H1 (cell line): ENCODE data around the gene CLDN9. TPM values are rescaled to one million over a fixed set of nuclear protein-coding genes. Genes with fewer than 3 reads are reported as not detected.

Source experiments
- CTCF ChIA-PET: fragments of 300-600 bp; sonication (Branson Sonifier 250); formaldehyde crosslinking; loops from one replicate; lab custom pipeline; 2021; ENCODE audit not compliant: partially characterized antibody; lab: Charles Lee
- POLR2A ChIA-PET: fragments of 300-600 bp; sonication (Branson Sonifier 250); formaldehyde crosslinking; loops from one replicate; lab custom pipeline; 2021; ENCODE audit warnings: inconsistent platforms; ENCODE audit not compliant: partially characterized antibody; lab: Charles Lee
- DNase-seq, 2 experiments: peaks; one replicate each; pipeline versions ENCODE4 v3.0.0 to v3.0.0-alpha.2; 2010 to 2022; ENCODE audit warnings: low spot score in 2 of 2, low read depth in 1 of 2, mixed read lengths in 1 of 2
- FAIRE-seq: peaks from 2 replicates; lab custom pipeline; 2011; peaks lifted over from hg19 to GRCh38; lab: Jason Lieb, UNC
- H2AFZ ChIP-seq: 2 replicates; pipeline ENCODE4 v1.8.1; 2012; ENCODE audit warnings: low read length, inconsistent platforms
- H2AK5ac ChIP-seq: 2 replicates; pipeline ENCODE4 v1.6.1; 2013; ENCODE audit warnings: low read depth, low read length
- H2BK120ac ChIP-seq: replicated peaks from 2 replicates; pipeline ENCODE3; 2013; ENCODE audit warnings: low read depth, low read length, inconsistent platforms
- H2BK12ac ChIP-seq: 2 replicates; pipeline ENCODE4 v1.6.1; 2013; ENCODE audit warnings: low read depth, low read length
- H2BK15ac ChIP-seq: 2 replicates; pipeline ENCODE4 v1.6.1; 2013; ENCODE audit warnings: low read length
- H2BK20ac ChIP-seq: 2 replicates; pipeline ENCODE4 v1.6.1; 2013; ENCODE audit warnings: low read length
- H2BK5ac ChIP-seq: 2 replicates; pipeline ENCODE4 v1.6.1; 2013; ENCODE audit warnings: low read depth, low read length
- H3K14ac ChIP-seq: 2 replicates; pipeline ENCODE4 v1.6.1; 2013; ENCODE audit warnings: inconsistent platforms; ENCODE audit not compliant: insufficient read length
- H3K18ac ChIP-seq: 2 replicates; pipeline ENCODE4 v1.6.1; 2013; ENCODE audit warnings: low read length; ENCODE audit errors: extremely low read depth
- H3K23ac ChIP-seq: 2 replicates; pipeline ENCODE4 v1.6.1; 2013; ENCODE audit warnings: inconsistent platforms; ENCODE audit not compliant: insufficient read length
- H3K23me2 ChIP-seq: 2 replicates; pipeline ENCODE4 v1.6.1; 2013; ENCODE audit warnings: low read depth, low read length
- H3K27ac ChIP-seq: 2 replicates; pipeline ENCODE4 v1.6.1; 2011; ENCODE audit warnings: low read depth, low read length, inconsistent platforms
- H3K27me3 ChIP-seq, 4 experiments: replicated peaks in 1 of 4; 1 replicate in 1 of 4; 2 replicates in 3 of 4; pipeline versions ENCODE4 v1.6.1 to v1.8.1; 2011 to 2013; ENCODE audit warnings: low read length in 3 of 4, mild to moderate bottlenecking in 3 of 4, inconsistent platforms in 2 of 4, mixed read lengths in 2 of 4, moderate library complexity in 1 of 4; ENCODE audit not compliant: control insufficient read depth in 3 of 4, insufficient read depth in 3 of 4; ENCODE audit errors: extremely low read depth in 1 of 4
- H3K36me3 ChIP-seq, 4 experiments: 2 replicates each; pipeline versions ENCODE4 v1.6.1 to v1.8.1; 2011 to 2013; ENCODE audit warnings: mild to moderate bottlenecking in 4 of 4, low read length in 3 of 4, moderate library complexity in 2 of 4, control low read depth in 1 of 4, inconsistent platforms in 1 of 4; ENCODE audit not compliant: insufficient read depth in 4 of 4, control insufficient read depth in 2 of 4
- H3K4ac ChIP-seq: replicated peaks from 2 replicates; pipeline ENCODE3; 2013; ENCODE audit warnings: low read length, low read depth, mixed read lengths, inconsistent platforms; ENCODE audit not compliant: insufficient read length
- H3K4me1 ChIP-seq, 4 experiments: replicated peaks in 1 of 4; 1 replicate in 1 of 4; 2 replicates in 3 of 4; pipeline versions ENCODE4 v1.6.1 to v1.8.1; 2011 to 2013; ENCODE audit warnings: low read length in 3 of 4, inconsistent platforms in 2 of 4, mixed read lengths in 1 of 4; ENCODE audit not compliant: insufficient read depth in 4 of 4, control insufficient read depth in 3 of 4
- H3K4me2 ChIP-seq, 2 experiments: 2 replicates each; pipeline versions ENCODE4 v1.6.1 to v1.8.1; 2011 to 2013; ENCODE audit warnings: low read depth in 2 of 2, low read length in 2 of 2, control low read depth in 1 of 2, inconsistent platforms in 1 of 2, mild to moderate bottlenecking in 1 of 2; ENCODE audit not compliant: insufficient read depth in 1 of 2
- H3K4me3 ChIP-seq, 4 experiments: fragments of 200-600, 300-600 bp in 1 of 4; sonication (generic), shearing (Covaris generic), sonication (Bioruptor Twin) in 1 of 4; 2 replicates each; pipeline versions ENCODE4 v1.5.1 to v1.8.1; 2011 to 2016; ENCODE audit warnings: low read length in 4 of 4, low read depth in 3 of 4, control low read depth in 2 of 4, inconsistent platforms in 2 of 4, mild to moderate bottlenecking in 2 of 4, mixed read lengths in 1 of 4, moderate library complexity in 1 of 4; ENCODE audit not compliant: insufficient read depth in 2 of 4; ENCODE audit errors: extremely low read depth in 1 of 4
- H3K56ac ChIP-seq: replicated peaks from 2 replicates; pipeline ENCODE3; 2013; ENCODE audit warnings: low read depth, mild to moderate bottlenecking, mixed read lengths, low read length, inconsistent platforms; ENCODE audit not compliant: insufficient read length
- H3K79me1 ChIP-seq: 2 replicates; pipeline ENCODE4 v1.6.1; 2013; ENCODE audit warnings: low read depth, low read length, control low read depth
- H3K79me2 ChIP-seq, 2 experiments: 2 replicates each; pipeline versions ENCODE4 v1.6.1 to v1.8.1; 2012 to 2013; ENCODE audit warnings: low read length in 2 of 2, mild to moderate bottlenecking in 2 of 2, inconsistent platforms in 1 of 2; ENCODE audit not compliant: insufficient read depth in 2 of 2, control insufficient read depth in 1 of 2
- H3K9ac ChIP-seq, 4 experiments: replicated peaks in 1 of 4; 1 replicate in 1 of 4; 2 replicates in 3 of 4; pipeline versions ENCODE4 v1.6.1 to v1.8.1; 2011 to 2013; ENCODE audit warnings: low read depth in 3 of 4, low read length in 3 of 4, control low read depth in 2 of 4, mild to moderate bottlenecking in 2 of 4, moderate library complexity in 2 of 4, inconsistent platforms in 1 of 4; ENCODE audit errors: extremely low read depth in 1 of 4
- H3K9me3 ChIP-seq, 2 experiments: 2 replicates each; pipeline versions ENCODE4 v1.6.1 to v1.8.1; 2012 to 2013; ENCODE audit warnings: mild to moderate bottlenecking in 2 of 2, moderate library complexity in 2 of 2, control low read depth in 1 of 2, inconsistent platforms in 1 of 2, low read depth in 1 of 2, low read length in 1 of 2, mixed read lengths in 1 of 2; ENCODE audit not compliant: insufficient read depth in 2 of 2
- H4K20me1 ChIP-seq, 2 experiments: replicated peaks in 1 of 2; 2 replicates each; pipeline versions ENCODE3 to v1.8.1; 2011 to 2013; ENCODE audit warnings: inconsistent platforms in 2 of 2, low read length in 2 of 2, mild to moderate bottlenecking in 1 of 2; ENCODE audit not compliant: insufficient read depth in 2 of 2, control insufficient read depth in 1 of 2
- H4K5ac ChIP-seq: 2 replicates; pipeline ENCODE4 v1.6.1; 2013; ENCODE audit warnings: low read length, low read depth, mixed read lengths, inconsistent platforms; ENCODE audit not compliant: insufficient read length
- H4K8ac ChIP-seq: 2 replicates; pipeline ENCODE4 v1.8.0; 2013; ENCODE audit warnings: mild to moderate bottlenecking, moderate library complexity, low read length, inconsistent platforms; ENCODE audit not compliant: insufficient read depth; ENCODE audit errors: extremely low read depth
- H4K91ac ChIP-seq: replicated peaks from 2 replicates; pipeline ENCODE3; 2013; ENCODE audit warnings: low read length, mixed read lengths, inconsistent platforms; ENCODE audit not compliant: insufficient read length
- KDM5A ChIP-seq: fragments of 200-600 bp; IDR thresholded peaks from 2 replicates; pipeline ENCODE4 v1.7.1; 2012; ENCODE audit warnings: mild to moderate bottlenecking, low read length, inconsistent platforms, mixed read lengths
- PHF8 ChIP-seq: fragments of 200-600 bp; sonication (generic); conservative IDR thresholded peaks from 2 replicates; pipeline ENCODE4 v1.7.1; 2012; ENCODE audit warnings: low read depth, mild to moderate bottlenecking, inconsistent platforms, low read length, moderate library complexity
- POLR2A ChIP-seq, 2 experiments: IDR thresholded peaks; 1 replicate in 1 of 2; 2 replicates in 1 of 2; pipeline ENCODE4 v1.6.1; 2011; ENCODE audit warnings: low read depth in 2 of 2, low read length in 2 of 2, mild to moderate bottlenecking in 2 of 2; ENCODE audit errors: control extremely low read depth in 1 of 2
- TAF1 ChIP-seq: IDR thresholded peaks from 2 replicates; pipeline ENCODE4 v1.6.1; 2011; ENCODE audit warnings: mild to moderate bottlenecking, low read depth, low read length
- TAF7 ChIP-seq: optimal IDR thresholded peaks from 2 replicates; pipeline ENCODE3; 2011; ENCODE audit warnings: low read depth, mild to moderate bottlenecking, inconsistent platforms, low read length, moderate library complexity, borderline replicate concordance
- WGBS, 2 experiments: shearing (Covaris generic) in 1 of 2; methylation state at CpG; one replicate each; pipeline versions ENCODE4 v1.1.6 to v1.1.7; 2013 to 2015; ENCODE audit warnings: low lambda C conversion rate in 2 of 2, mixed read lengths in 2 of 2, inconsistent platforms in 1 of 2, low coverage in 1 of 2, missing lambda C conversion rate in 1 of 2; ENCODE audit not compliant: insufficient replicate concordance in 2 of 2, insufficient coverage in 1 of 2, insufficient read length in 1 of 2; ENCODE audit errors: extremely low coverage in 1 of 2, missing lambda C conversion rate in 1 of 2; 5-methylcytosine and 5-hydroxymethylcytosine counted together
- polyA plus RNA-seq, 7 experiments: library from polyadenylated mRNA; depleted of rRNA in 3 of 7; stranded (reverse) in 5 of 7; unstranded in 2 of 7; fragments of >200 nt in 5 of 7; fragments of 200-250 nt in 2 of 7; gene quantifications; 1 replicate in 5 of 7; 2 replicates in 1 of 7; 4 replicates in 1 of 7; pipeline versions ENCODE4 v1.2.1 to v1.2.3, GENCODE V29; 2011 to 2013; ENCODE audit warnings: missing spikeins in 2 of 7, mixed read lengths in 2 of 7
- total RNA-seq: library from RNA; stranded (reverse); fragmentation: NEBNext Ultra II Directional; extraction: Animal tissue kit (Norgen Biotek cat#: 25700); gene quantifications from 2 replicates; pipeline ENCODE4 v1.2.1, GENCODE V29; 2021

Gene CLDN9
- total and polyA plus RNA-seq, 2 of the 8 experiments (the other 6 are each of a cell fraction or from before 2014, with no cell fraction given) = 0.60 to 0.89 TPM

DNA sequence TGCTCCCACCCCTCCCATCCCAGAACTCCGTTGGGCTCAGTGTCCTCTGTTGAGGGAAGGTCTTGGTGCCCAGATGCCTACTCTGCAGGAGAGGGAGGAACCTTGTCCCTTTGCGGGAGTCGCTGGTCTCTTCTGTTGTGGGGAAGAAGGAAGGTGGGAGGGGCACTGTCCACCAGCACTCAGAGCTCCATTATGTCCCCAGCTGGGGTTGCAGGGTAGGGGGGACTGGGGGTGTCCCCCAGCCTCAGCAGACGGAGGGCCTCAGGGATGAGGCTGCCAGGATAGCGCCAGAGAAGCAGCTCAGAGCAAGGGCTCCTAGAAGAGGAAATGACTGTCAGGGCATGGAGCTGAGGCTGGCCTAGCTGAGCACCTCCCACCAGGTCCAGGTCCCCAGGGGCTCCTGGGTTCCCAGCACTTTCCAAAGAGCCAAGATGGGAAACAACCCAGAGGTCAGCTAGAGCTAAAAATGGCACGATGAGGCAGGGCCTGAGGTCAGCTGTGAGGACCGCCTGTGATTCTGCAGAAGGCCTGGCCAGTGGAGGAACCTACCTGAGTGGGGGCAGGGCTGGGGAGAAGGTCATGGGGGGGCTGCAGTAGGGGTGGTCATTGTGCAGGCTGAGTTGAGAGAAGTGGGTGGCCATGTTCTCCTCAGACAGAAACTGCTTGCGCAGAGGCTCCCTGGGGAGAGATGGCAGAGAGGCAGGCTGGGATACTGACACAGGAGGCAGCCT, 10.1 kb downstream of the CLDN9 start:
- no peak for FAIRE-seq
- H2BK5ac ChIP-seq = peak overlapping the region; percentile 97
- H4K5ac ChIP-seq = no peak overlapping the region
- H4K8ac ChIP-seq = no peak overlapping the region
- peak overlapping the region; percentile 39 to 97 (median 94) for H3K4me3 ChIP-seq
- H3K79me2 ChIP-seq = peaks cover 0 to 4% of the 10 kb centered on the region in 2 experiments; a peak in 1 of 4 replicates
- peak overlapping the region; percentile 31; the same call in 1 of the 2 replicates for H2BK15ac ChIP-seq
- H2AFZ ChIP-seq = no peak overlapping the region
- H4K20me1 ChIP-seq = peaks cover 5 to 23% of the 10 kb centered on the region in 2 experiments
- 28% methylated on average over 6 of the region's 8 CpGs; no CpG with 5 or more reads in 1 of the 2 experiments for WGBS, 2 experiments
- peak overlapping the region; percentile 12 for H4K91ac ChIP-seq
- no peaks in the 10 kb centered on the region for H3K27me3 ChIP-seq
- H3K4me1 ChIP-seq = peaks cover 0 to 22% (median 20%) of the 10 kb centered on the region in 4 experiments; a peak in 6 of 7 replicates
- H3K23me2 ChIP-seq = peaks cover 19% of the 10 kb centered on the region; the same call in 1 of the 2 replicates
- H3K56ac ChIP-seq = no peak overlapping the region
- H2AK5ac ChIP-seq = peak overlapping the region; percentile 94; the same call in 1 of the 2 replicates
- 0 out of 2 replicates have a peak overlapping the region, but pooled peaks have one; percentile 61 for H2BK20ac ChIP-seq
- peak overlapping the region; percentile 94 for H3K27ac ChIP-seq
- H2BK12ac ChIP-seq = peak overlapping the region; percentile 96
- H3K14ac ChIP-seq = no peak overlapping the region
- DNase-seq = peak in 1 of 2 experiments; percentile 53
- ChIA-PET CTCF (interaction anchor here (1.2 to 23.8 kb wide), 9 partner anchors 9 to 103 kb away, joined by 3 to 639 read pairs (median 5); partner anchors contain the start of genes CLDN9 and ZSCAN10), POLR2A (interaction anchor here (0.8 to 35.7 kb wide), 13 partner anchors 6 to 112 kb away, joined by 3 to 1808 read pairs (median 43); partner anchors contain the start of genes BICDL2, CLDN6, CLDN9 and HCFC1R1)
- no peak overlapping the region for H2BK120ac ChIP-seq
- peaks cover 0 to 19% (median 11%) of the 10 kb centered on the region in 4 experiments; a peak in 7 of 8 replicates for H3K36me3 ChIP-seq
- H3K9ac ChIP-seq = peak overlapping the region in 3 of 4 experiments; percentile 45 to 89 (median 89); a peak in 5 of 7 replicates
- H3K18ac ChIP-seq = peak overlapping the region; percentile 93
- no peak overlapping the region for H3K23ac ChIP-seq
- no peaks in the 10 kb centered on the region for H3K79me1 ChIP-seq
- peak overlapping the region; percentile 83 to 88 for H3K4me2 ChIP-seq
- H3K9me3 ChIP-seq = no peaks in the 10 kb centered on the region
- TF ChIP-seq TAF7 (peak; percentile 32), PHF8 (no peak), TAF1 (no peak), KDM5A (no peak), POLR2A (IDR thresholded peaks at IDR 0.05; ENCODE audit: control extremely low read depth in 1 of 2, low read depth in 2 of 2, low read length in 2 of 2) (peak in 1 of 2 experiments; percentile 40; a peak in 2 of 3 replicates)
- H3K4ac ChIP-seq = no peak overlapping the region
